Activated naive CD4-positive, alpha-beta T cell (primary cell): Measurements from ENCODE around the gene TCF7.

Experiments
- DNase-seq, 4 experiments: peaks; one replicate each; lab custom pipeline; 2025; lab: John Stamatoyannopoulos, UW

Gene TCF7

DNA sequence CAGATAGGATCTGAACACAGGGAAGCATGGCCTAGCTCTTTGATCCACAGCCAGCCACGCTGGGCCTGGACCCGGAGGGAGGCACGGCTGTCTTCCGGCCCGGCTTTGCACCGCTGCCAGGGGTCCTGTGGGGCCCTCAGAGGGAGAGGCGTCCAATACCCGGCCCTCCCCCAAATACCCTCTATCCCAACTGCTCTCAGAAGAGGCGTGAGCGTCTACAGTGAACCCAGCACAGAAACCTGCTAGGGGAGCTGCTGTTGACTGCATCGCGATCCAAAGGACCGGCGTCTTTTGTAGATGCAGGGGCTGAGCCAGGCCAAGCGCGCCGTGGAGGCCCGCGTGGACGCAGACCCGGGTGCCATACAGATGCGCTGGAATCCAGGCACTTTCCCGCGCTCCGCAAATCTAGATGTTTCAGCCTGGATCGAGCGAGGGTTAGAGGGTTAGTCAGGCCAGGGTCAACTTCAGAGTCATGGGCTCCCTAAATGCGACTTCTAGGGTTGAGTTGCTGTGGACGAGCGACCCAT, 1.1 kb upstream of the TCF7 start:
- DNase-seq, result peak in 2 of 4 experiments; percentile 32 to 33

DNA sequence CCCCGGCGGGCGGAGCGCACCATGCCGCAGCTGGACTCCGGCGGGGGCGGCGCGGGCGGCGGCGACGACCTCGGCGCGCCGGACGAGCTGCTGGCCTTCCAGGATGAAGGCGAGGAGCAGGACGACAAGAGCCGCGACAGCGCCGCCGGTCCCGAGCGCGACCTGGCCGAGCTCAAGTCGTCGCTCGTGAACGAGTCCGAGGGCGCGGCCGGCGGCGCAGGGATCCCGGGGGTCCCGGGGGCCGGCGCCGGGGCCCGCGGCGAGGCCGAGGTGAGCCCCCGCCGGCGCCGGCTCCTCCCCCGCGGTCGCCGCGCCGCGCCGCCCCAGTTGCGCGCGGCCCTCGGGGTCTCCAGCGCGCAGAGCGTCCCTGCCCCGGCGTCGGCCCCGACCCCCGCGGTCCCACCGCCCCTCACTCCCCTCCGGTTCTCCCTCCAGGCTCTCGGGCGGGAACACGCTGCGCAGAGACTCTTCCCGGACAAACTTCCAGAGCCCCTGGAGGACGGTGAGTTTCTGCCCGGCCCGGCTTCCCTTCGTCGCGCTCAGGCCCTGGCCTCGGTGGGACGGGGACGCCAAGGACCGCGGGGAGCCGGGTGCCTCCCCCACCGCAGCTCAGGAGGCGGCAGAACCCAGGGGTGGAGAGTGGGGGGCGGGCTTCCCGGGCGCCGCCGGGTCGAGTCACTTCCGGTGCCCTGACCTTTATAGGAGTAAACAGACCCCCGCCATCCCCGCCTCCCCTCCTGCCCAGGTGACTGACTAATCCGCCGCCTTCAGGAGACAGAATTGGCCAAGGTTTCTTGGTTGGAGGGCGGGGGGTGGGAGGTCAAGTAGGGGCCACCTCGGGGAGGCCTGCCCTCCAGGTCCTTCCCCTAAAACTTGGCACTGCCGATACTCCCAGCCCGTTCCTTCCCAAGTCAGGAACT, 665 bp downstream of the TCF7 start:
- DNase-seq, result peak; percentile 32 to 80 (median 61)

DNA sequence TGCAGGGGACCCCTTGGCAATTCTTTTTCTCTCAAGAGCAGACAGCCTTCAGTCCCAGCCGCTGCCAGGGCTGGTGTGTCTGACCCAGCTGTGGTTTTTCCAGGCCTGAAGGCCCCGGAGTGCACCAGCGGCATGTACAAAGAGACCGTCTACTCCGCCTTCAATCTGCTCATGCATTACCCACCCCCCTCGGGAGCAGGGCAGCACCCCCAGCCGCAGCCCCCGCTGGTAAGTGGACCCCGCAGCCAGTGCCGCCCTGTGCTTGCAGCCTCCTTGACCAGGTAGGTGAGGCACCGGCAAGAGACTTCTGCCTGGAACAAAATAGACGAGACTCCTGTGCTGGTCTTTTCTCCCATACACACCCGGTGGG, 1.3 kb downstream of the TCF7 start:
- DNase-seq, result no peak

DNA sequence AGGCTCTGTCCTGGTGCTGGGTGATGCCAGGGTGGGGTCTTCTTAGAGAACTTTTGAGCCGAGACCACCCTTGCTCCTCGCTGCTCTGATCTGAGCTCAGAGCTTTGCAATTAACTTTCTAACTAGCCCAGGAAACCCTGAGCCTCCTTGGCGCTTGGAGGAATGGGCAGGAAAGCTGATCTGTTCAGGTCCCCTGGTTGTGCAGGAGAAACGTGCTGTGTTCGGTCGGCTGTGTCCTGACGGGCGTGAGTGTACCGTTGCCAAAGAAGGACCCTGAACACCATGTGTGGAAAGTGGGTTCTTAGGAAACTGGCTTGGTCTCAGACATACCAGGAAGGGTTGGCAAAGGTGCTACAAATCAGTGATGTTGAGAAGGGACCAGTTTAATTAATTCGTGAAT, 1.8 kb downstream of the TCF7 start:
- no peak for DNase-seq

DNA sequence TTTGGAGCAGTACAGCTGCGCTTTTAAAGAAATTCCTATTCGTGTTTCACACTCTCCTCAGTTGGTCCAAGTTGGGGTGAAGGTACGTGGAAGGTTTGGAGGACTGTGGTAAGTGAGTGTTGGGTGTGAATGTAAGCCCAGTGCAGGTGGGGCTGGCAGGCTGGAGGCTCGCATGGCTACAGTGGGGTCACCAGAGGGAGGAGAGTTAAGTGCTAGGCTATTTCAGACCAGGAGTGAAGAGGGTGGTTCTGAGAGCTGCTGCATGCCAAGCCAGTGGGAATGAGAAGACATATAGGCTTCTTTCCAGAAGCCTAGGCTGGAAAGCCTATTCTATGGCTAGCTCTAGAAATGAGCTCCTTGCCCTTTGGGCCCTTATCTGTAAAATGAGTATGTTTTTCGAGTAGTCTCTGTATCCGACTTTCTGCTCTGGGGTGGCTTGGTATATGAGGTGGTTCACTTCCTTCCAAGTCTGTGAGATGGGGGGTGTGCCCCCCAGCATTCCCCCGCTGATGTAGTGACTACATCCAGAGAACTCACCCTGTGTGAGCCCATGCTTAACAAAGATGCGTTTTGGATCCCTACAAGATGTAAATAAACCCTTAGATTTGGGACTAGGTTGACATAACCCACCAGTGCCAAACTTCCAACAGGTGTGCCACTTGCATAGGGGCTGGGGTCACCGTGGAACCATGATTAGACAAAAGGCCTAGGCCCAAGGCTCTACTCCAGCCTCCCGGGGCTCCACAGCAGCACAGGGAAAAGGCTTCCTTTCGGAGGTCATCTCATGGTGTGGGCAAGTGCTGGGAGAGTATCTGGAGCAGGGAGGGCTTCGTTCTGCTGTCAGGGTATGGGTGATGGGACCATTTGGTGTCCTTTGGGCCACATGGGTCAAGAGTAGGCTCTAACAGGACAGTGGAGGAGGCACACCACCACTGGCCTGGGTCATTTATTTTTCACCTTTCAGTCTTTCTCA, 2.6 kb downstream of the TCF7 start:
- peak in 1 of 4 experiments; percentile 17 for DNase-seq

DNA sequence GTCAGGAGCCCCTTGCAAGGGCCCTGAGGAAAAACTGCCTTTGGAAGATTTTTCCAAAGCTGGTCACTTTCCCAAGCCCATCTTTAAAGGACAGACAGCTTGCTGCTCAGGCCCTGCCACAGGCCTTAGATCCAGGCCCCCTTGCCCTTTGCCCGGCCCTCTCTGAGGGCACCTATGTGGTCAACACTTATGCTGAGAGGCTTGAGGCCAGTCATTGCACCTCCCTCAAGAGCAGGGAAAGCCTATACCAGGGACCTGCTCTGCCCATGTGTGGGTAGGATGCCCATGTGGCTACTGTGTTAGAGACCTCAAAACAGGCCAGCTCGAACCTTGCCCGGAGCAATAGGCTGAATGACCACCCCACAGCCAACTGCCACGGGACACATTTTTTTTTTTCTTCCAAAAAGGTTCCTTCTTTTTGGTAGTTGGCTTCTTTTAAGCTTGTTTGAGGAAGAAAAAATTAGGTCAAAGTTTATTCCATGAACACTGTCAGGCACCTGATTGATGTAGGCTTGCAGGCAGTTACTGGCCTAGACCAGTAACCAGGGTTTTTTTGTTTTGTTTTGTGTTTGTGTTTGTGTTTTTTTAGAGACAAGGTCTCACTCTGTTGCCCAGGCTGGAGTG, 3.8 kb downstream of the TCF7 start:
- no peak for DNase-seq

DNA sequence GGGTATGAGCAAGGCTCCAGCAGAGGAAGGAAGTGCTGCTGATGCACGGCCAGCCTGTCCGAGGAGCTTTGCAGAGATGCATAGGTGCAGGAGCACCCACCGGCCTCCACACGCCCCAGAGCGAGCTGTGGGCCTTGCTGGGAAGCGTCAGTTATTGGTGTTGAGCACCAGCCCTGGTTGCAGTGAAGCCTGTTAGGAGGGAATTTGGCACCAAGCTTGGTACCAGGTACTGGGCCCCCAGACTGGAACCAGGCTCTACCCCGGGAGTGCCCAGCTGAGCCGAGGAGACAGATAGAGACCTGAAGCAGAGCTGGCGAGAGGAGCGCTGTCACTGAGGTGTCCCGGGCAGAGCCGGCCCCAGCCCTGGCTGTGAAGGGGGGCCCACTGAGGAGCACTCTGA, 5.2 kb downstream of the TCF7 start:
- peak in 1 of 4 experiments; percentile 24 for DNase-seq

DNA sequence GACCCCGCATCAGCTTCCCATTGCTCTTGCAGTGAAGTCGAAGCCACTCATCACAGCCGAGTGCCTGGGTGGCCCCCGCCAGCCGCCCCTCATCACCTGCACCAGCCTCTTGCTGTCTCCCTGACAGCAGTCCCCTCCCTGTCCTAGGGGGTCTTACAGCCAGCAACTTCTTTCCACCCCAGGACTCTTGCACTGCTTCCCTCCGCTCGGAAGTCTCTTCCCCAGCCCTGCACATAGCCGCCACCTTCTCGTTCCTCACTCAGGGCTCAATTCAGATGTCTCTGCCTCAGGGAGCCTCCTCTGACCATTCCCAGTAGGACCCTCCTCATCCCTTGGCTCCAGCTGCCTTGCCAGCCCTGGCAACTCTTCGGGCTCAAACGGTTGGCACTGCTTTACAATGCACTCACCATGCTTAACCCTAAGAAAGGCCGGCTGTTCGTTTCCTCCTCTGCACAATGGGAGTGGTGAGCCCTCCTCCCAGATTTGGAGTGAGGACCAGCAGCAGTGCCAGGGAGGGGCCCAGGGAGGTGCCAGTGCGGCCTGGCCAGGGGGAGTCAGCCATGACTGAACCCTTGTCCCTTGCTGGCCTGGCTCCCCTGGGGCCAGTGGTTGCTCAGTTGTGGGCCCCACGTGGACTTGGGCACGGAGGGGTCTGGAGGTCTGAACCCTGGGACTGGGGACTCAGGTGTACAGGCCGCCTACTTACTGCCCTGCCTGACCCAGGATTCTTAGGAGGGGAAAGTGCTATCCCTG, 6.1 kb downstream of the TCF7 start:
- no peak for DNase-seq

DNA sequence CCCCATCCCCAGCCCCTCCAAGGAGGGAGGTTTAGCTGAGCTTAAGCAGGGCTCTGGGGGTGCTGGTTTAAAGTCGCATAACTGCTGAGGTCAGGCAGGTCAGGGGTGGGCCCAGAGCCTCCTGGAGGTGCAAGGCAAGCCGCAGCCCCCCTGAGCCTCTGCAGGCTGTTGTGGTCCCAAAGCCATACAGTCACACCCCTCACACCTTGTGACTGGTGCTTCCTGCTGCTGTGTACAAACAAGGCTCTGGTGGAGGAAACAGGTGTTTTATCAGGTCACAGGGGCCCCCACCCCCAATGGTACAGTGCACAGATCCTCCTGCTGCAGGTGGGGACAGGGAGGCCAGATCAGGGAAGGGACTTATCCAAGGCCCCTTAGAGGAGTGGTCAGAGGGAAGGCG, 8.0 kb downstream of the TCF7 start:
- peak in 2 of 4 experiments; percentile 30 to 52 for DNase-seq

DNA sequence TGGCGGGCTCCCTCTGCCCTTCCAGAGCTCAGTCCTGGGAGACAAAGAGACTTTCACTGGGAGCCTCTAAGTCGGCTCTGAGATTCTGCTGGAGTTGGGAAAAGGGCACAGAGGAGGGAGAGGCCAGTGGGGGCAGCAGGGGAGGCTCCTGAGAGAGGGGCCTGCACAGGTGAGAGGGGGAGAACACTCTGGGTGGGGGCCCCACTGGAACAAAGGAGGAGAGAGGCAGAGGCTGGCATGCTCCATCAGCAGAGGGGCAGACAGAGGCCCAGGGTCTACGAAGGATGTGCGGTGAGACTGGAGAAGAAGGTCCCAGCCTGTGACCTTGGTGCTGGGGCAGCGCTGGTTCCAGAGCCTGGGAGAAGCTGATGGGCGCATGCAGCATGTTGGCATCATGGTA, 8.9 kb downstream of the TCF7 start:
- no peak for DNase-seq

DNA sequence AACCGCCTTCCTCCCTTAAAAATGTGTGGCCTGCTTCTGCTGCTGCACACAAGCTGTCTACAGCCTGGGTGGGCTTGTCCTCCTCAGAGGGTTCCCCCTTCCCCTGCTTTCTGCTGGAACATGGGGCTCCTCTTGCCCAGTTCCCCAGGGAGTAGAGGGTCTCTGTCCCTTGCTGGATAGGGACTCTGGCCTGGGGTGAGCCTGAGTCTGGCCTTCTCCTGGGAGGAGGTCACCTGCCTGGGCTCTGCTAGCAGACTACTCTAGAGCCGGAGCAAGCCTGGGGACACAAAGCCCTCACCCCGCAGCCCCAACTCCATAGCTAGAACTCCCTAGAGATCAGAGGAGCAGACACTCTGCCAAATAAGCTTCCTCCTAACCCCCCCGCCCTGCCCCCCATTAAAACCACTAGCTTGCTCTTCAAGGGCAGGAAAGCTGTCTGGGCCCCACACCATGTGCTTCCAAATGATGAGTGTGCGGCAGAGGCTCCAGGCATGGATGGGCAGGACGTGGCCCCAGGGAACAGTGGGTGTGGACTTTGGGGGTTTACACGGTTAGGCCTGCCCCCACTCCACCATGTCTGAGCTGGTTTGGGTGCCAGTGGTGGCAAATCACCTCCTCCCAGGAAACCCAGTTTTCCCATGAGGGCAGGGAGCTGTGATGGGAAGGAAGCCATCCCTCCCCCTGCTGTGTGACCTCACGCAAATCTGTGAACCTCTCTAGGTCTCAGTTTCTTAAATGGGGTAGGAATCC, 10.0 kb downstream of the TCF7 start:
- peak in 2 of 4 experiments; percentile 26 to 41 for DNase-seq

DNA sequence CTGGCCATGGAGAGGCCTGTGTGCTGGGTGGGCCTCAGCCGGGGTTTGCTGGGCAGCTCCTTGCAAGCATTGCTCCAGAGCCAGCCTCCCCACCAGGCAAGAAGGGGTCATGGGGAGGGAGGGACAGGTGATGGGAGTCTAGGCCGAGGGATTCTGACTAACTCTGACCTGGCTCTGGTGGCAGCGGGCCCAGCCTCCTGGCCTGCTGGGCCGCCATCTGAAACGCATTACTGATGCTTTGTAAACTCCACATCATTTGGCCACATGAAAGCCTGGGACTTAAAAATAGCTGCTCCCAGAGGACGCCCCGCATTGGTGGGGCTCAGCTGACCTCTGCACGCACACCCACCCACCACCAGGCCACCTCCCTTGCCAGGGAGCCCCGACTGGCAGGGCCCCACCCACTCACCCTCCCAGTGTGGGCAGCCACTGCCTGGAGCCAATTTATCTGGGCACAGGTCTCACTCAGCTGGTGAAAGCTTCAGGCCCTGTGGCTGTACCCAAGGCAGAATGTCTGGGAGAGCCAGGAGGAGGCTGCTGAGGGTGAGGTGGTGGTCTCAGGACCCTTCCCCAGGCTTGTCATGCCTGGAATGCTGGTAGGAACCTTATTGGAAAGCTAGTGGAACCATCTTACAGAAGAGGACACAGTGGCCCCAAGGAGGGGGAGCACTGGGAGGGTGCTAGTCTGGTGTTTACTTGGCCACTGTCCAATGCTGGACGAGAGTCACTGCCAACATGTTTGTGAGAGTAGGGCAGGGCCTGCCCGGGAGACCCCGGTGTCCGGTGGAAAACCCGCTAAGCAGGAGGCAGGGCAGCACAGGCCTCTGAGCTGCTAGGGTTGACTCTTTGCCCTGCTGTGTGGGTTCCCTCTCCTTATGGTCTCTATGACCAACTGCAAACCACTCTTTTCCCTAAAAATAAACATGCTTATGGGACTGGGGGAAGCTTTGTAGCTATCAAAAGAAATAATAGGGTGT, 10.8 kb downstream of the TCF7 start:
- no peak for DNase-seq

DNA sequence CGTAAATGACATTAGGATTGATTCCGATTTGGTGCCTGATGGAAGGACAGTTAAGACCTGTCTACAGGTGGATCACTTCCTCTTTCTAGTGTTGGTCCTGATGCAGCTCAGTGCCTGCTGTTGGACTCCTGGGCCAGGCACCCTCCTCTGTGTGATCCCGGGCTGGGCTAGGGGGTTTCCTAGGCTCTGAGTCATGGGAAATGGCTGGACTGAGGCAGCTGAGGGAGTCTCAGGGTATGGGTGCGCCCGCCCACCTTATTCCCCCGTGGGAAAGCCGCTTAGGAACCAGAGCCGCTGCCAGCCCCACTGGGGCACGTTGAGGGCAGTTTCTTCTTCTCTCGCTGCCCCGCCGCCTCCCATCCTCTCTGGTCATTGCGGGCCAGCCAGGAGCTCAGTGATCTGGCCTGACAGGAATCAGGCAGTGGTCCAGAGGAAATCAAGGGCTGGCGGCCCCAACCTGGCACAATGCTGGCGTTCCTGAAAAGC, 12.9 kb downstream of the TCF7 start:
- no peak for DNase-seq

DNA sequence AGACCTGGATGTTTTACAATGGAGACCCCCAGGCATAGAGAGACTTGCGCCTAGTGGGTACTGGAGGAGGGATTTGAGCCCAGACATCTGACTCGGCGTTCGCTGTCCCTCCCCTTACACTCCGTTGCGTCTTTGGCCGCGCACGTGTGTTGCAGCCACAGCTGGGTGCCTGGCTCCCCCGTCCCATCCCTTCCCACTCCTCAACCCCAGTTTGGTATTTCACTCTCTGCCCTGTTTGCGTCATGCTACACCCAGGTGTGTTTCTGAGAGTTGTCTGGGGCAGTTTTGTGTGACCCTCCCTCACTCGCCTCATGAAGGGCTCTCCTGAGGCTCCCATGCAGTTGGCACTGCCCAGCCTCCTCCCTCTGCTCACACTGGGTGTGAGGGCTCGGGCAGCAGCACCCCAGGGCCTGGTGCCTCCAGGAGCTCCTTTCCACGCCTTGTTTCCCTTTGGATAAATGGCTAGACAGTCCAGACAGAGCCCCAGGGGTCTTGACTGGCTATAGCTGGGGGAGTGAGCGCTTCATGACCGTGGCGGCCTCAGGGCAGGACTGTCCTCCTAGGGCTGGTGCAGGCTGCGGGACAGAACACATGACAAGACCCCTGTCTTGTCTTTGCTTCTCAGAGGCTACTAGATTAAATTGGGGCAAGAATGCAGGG, 13.6 kb downstream of the TCF7 start:
- no peak for DNase-seq

DNA sequence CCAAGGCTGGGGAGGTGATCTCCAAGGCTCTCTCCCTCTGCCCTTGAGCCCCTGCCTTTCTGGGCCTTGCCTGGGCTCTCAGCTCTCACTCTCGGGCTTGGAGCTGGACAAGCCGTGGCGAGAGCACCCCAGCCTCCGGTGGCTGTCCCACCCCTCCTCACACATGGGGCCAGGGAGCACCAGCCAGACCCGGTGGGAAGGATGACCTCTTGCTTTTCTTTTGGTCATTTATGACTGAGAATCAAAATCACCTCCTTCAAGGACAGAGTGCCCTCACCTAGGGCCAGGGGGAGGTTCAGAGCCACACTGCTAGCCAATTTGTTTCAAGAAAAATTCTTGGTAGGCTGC, 14.1 kb downstream of the TCF7 start:
- no peak for DNase-seq

DNA sequence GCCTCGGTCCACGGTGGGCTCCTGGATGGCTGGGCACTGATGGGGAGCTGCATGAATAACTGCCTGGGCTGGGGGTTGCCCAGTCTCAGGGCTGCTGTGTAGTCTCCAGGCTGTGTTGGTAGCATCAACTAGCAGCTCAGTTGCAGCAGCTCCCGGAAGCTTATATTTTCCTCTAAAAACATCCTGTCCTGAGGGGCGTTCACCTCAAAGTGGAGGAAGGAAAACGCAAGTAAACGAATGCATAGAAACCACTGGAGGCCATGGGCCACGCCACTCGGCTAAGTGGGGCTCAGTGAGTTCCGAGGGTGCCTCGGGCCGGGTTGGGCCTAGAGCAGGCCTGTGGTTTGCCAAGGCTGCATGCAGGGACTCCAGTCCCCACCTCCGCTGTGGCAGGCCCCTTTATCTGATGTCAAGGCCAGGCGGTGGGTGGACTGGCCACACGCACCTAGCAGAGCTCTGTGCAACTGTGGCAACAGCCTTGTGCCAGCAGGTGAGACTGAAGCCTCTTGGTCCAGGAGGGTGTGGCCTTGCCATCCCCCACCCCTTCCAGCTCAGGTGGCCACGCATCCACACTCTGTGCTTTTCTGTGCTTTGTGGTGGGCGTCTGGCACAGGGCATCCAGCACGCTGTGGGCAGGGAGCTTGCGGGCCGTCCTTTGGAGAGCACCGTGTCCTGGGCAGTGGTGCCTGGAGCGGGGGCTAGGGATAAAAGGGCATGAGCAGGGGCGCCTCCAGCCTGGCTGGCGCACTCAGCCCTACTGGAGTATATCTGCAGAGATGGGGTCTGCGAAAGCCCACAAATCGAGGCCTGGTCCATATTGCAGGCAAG, 15.1 kb downstream of the TCF7 start:
- peak in 1 of 4 experiments; percentile 33 for DNase-seq

DNA sequence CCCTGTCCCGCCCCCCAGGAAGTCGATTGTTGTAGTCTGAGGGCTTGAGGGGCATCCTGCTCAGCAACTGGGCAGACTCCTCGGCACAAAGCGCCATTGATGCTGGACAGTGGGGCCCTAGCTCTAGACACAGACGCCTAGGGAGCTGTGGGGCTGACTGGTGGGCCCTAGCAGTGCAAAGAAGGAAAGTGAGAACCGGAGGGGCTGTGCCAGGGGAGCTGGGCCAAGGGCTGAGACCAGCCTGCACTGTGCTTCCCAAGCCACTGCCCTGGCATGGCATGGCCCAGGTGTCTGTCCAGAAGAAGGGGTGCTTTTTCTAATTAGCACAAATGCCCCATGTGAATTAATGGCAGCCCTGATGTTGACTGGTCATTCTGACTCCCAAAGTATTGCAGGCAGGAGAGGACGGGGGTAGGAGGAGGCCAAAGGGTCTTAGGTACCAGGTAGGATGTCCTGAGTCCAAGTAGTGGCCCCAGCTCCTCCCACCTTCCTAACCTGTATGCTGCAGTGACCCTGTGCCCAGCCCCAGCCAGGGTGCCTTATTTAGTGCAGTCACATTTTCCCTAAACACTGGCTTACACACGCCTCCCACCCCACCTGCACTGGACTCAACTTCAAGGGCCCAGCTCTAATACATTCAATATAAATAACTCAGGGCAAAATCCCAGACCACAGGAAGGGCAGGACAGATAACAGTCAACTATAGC, 15.9 kb downstream of the TCF7 start:
- DNase-seq, result no peak
